Spleen (tissue), 11 donors: ENCODE results near the gene CLIP2. TPM values are rescaled to one million over a fixed set of nuclear protein-coding genes. Genes with fewer than 3 reads are reported as not detected.
"Not testable (repeated sequence)": the region's sequence is repeated elsewhere in the genome, so short reads cannot be mapped to it uniquely, and the experiment has no call there.

Source experiments
- DNase-seq: peaks from one replicate; pipeline ENCODE4 v3.0.0-alpha.2; 2020
- H3K27ac ChIP-seq, 8 donors: fragments of 200-600 bp; sonication (generic) in 7 of 8; 1 replicate in 4 of 8; 2 replicates in 4 of 8; pipeline versions ENCODE4 v1.5.0 to v1.8.0; 2016 to 2021; ENCODE audit warnings: inconsistent platforms in 4 of 8, mild to moderate bottlenecking in 4 of 8, moderate library complexity in 1 of 8
- H3K27me3 ChIP-seq, 7 donors: fragments of 200-600 bp; sonication (generic) in 6 of 7; replicated peaks in 1 of 7; 1 replicate in 4 of 7; 2 replicates in 3 of 7; pipeline versions ENCODE4 v1.5.0 to v1.8.0; 2016 to 2021; ENCODE audit warnings: inconsistent platforms in 3 of 7, mild to moderate bottlenecking in 1 of 7
- H3K36me3 ChIP-seq, 6 donors: fragments of 200-600 bp; sonication (generic) in 5 of 6; 1 replicate in 4 of 6; 2 replicates in 2 of 6; pipeline versions ENCODE4 v1.5.0 to v1.8.0; 2016 to 2021; ENCODE audit warnings: inconsistent platforms in 2 of 6
- H3K4me1 ChIP-seq, 6 donors: fragments of 200-600 bp; sonication (generic) in 5 of 6; 1 replicate in 3 of 6; 2 replicates in 3 of 6; pipeline versions ENCODE4 v1.5.0 to v1.8.0; 2016 to 2021; ENCODE audit warnings: inconsistent platforms in 3 of 6
- H3K4me3 ChIP-seq, 8 donors: fragments of 200-600 bp; sonication (generic) in 7 of 8; 1 replicate in 4 of 8; 2 replicates in 4 of 8; pipeline versions ENCODE4 v1.5.0 to v1.8.0; 2016 to 2021; ENCODE audit warnings: inconsistent platforms in 4 of 8, mild to moderate bottlenecking in 4 of 8, moderate library complexity in 2 of 8
- H3K9me3 ChIP-seq, 8 donors: fragments of 200-600 bp; sonication (generic) in 7 of 8; 1 replicate in 4 of 8; 2 replicates in 4 of 8; pipeline versions ENCODE4 v1.5.0 to v1.8.0; 2016 to 2021; ENCODE audit warnings: inconsistent platforms in 4 of 8
- CTCF ChIP-seq, 11 experiments: fragments of 200-600 bp in 7 of 11; fragments of 450-650 bp in 4 of 11; sonication (generic) in 4 of 11; IDR thresholded peaks in 8 of 11; conservative IDR thresholded peaks in 3 of 11; 1 replicate in 7 of 11; 2 replicates in 4 of 11; pipeline versions ENCODE4 v1.4.0 to v1.8.0; 2016 to 2021; ENCODE audit warnings: antibody characterized with exemption in 11 of 11, inconsistent platforms in 4 of 11, mild to moderate bottlenecking in 1 of 11
- POLR2A ChIP-seq, 3 donors: fragments of 450-650 bp; IDR thresholded peaks; one replicate each; pipeline ENCODE4 v1.5.1; 2017; ENCODE audit warnings: antibody characterized with exemption in 3 of 3, mild to moderate bottlenecking in 1 of 3
- POLR2AphosphoS5 ChIP-seq, 3 donors: sonication (generic); formaldehyde crosslinking; IDR thresholded peaks; one replicate each; pipeline ENCODE4 v1.5.1; 2017; ENCODE audit warnings: antibody characterized with exemption in 3 of 3
- WGBS, 5 donors: extraction: QIAGEN DNeasy Blood & Tissue Kit in 3 of 5; methylation state at CpG; one replicate each; pipeline versions ENCODE4 v1.1.5 to v1.1.7; 2013 to 2018; 5-methylcytosine and 5-hydroxymethylcytosine counted together
- intact Hi-C: fragments of 100-400 bp; cut with DNase I; formaldehyde crosslinking; loops from one replicate; pipeline ENCODE4 v1.15.0; 2023; ENCODE audit warnings: low total_unique reads
- polyA plus RNA-seq, 3 donors: library from polyadenylated mRNA; stranded (reverse); fragments of 200-250 nt; gene quantifications; one replicate each; pipeline ENCODE4 v1.2.1, GENCODE V29; 2013
- total RNA-seq, 7 donors: library from RNA; depleted of rRNA in 3 of 7; stranded (reverse); fragments of >200 nt in 3 of 7; fragmentation: NEBNext Ultra II Directional in 4 of 7; extraction: Animal tissue kit (Norgen Biotek cat#: 25700) in 4 of 7; gene quantifications; one replicate each; pipeline versions ENCODE4 v1.1.0 to v1.2.1, GENCODE V29; 2016 to 2021
- donor health status: healthy with polysubstance abuse.
- donor health status: DM: no; HTN: no; CAD: no; lungs with moderate emphysema.
- donor health status: DM: no; HTN: no; CAD: no.
- donor health status: Bipolar disorder and iron deficiency.
- donor health status: healthy.
- donor health status: DM: no; HTN: no; CAD: no.
- donor health status: DM: yes; HTN: yes; CAD: no.

The CLIP2 gene
- total and polyA plus RNA-seq, 10 donors: 2.7 to 18.6 (median 16.9) TPM

GRCh38 chr7:74407958-74408357, 118.8 kb downstream of the CLIP2 start:
- intact Hi-C loops: loop anchor here (10.0 kb wide), 1 partner anchor 543 kb away; the partner anchor contains the start of gene TMEM270
- Histone ChIP-seq H3K4me1 (no peaks in the 10 kb centered on the region), H3K4me3 (no peak overlapping the region), H3K36me3 (peaks cover 0 to 22% (median 6%) of the 10 kb centered on the region in 6 donors), H3K9me3 (no peaks in the 10 kb centered on the region), H3K27me3 (no peaks in the 10 kb centered on the region), H3K27ac (no peak overlapping the region)
- DNase-seq: no peak
- 67 to 85% (median 72%) methylated on average over 4 of the region's 4 CpGs for WGBS, 5 donors
- TF ChIP-seq POLR2AphosphoS5 (IDR thresholded peaks at IDR 0.05) (no peak), POLR2A (IDR thresholded peaks at IDR 0.05) (no peak)

GRCh38 chr7:74409571-74409970, 120.4 kb downstream of the CLIP2 start:
- DNase-seq: no peak
- TF ChIP-seq POLR2AphosphoS5 (IDR thresholded peaks at IDR 0.05) (no peak), CTCF (IDR thresholded peaks at IDR 0.05 in 8 of 11, conservative IDR thresholded peaks at IDR 0.05 in 3 of 11) (no peak), POLR2A (IDR thresholded peaks at IDR 0.05) (no peak)
- H3K36me3 ChIP-seq: peaks cover 0 to 7% (median 2%) of the 10 kb centered on the region in 6 donors
- H3K4me3 ChIP-seq: no peak overlapping the region
- no peak overlapping the region for H3K27ac ChIP-seq
- intact Hi-C loops: loop anchor here (10.0 kb wide), 1 partner anchor 545 kb away; the partner anchor contains the start of gene TMEM270
- 54 to 72% (median 61%) methylated on average over 7 of the region's 7 CpGs for WGBS, 5 donors
- H3K4me1 ChIP-seq: no peaks in the 10 kb centered on the region
- no peaks in the 10 kb centered on the region for H3K9me3 ChIP-seq
- no peaks in the 10 kb centered on the region for H3K27me3 ChIP-seq

- Histone ChIP-seq H3K36me3 (no peaks in the 10 kb centered on the region), H3K9me3 (no peaks in the 10 kb centered on the region), H3K4me1 (no peaks in the 10 kb centered on the region), H3K4me3 (no peak overlapping the region), H3K27me3 (no peaks in the 10 kb centered on the region), H3K27ac (no peak overlapping the region)
- intact Hi-C loops: loop anchor here (10.0 kb wide), 1 partner anchor 634 kb away; no protein-coding TSS in a partner anchor
- 71 to 78% (median 74%) methylated on average over 2 of the region's 2 CpGs for WGBS, 5 donors
- DNase-seq: no peak
- TF ChIP-seq CTCF (IDR thresholded peaks at IDR 0.05 in 8 of 11, conservative IDR thresholded peaks at IDR 0.05 in 3 of 11): no peak
- no peak for TF ChIP-seq POLR2A (IDR thresholded peaks at IDR 0.05)
- TF ChIP-seq POLR2AphosphoS5 (IDR thresholded peaks at IDR 0.05): no peak
Measured at GRCh38 chr7:74410772-74411171, 121.6 kb downstream of the CLIP2 start.

- not testable (repeated sequence) for H3K4me1 ChIP-seq, H3K9me3 ChIP-seq, H3K4me3 ChIP-seq, H3K27ac ChIP-seq, H3K27me3 ChIP-seq, H3K36me3 ChIP-seq, DNase-seq
- 81 to 85% (median 83%) methylated on average over 5 of the region's 5 CpGs for WGBS, 5 donors
- intact Hi-C loops: loop anchor here (10.0 kb wide), 1 partner anchor 633 kb away; no protein-coding TSS in a partner anchor
Measured at GRCh38 chr7:74411571-74411970, 122.4 kb downstream of the CLIP2 start.

GRCh38 chr7:74412056-74412455, 122.8 kb downstream of the CLIP2 start:
- peaks cover 0 to under 1% (median 0%) of the 10 kb centered on the region in 6 donors for H3K4me1 ChIP-seq
- H3K9me3 ChIP-seq: no peaks in the 10 kb centered on the region
- WGBS, 5 donors: 41 to 51% (median 46%) methylated on average over 4 of the region's 4 CpGs
- DNase-seq: no peak
- no peaks in the 10 kb centered on the region for H3K36me3 ChIP-seq
- no peak overlapping the region for H3K4me3 ChIP-seq
- no peaks in the 10 kb centered on the region for H3K27me3 ChIP-seq
- intact Hi-C loops: loop anchor here (10.0 kb wide), 1 partner anchor 633 kb away; no protein-coding TSS in a partner anchor
- no peak overlapping the region for H3K27ac ChIP-seq
- TF ChIP-seq POLR2A (IDR thresholded peaks at IDR 0.05): no peak
- TF ChIP-seq POLR2AphosphoS5 (IDR thresholded peaks at IDR 0.05): no peak
- no peak for TF ChIP-seq CTCF (IDR thresholded peaks at IDR 0.05 in 8 of 11, conservative IDR thresholded peaks at IDR 0.05 in 3 of 11)
